H9 (cell line): ENCODE results near the gene JAKMIP1. TPM values are rescaled to one million over a fixed set of nuclear protein-coding genes. Genes with fewer than 3 reads are reported as not detected.

ENCODE experiments used
- DNase-seq: peaks from one replicate; pipeline ENCODE4 v3.0.0-alpha.2; 2017
- H2AFZ ChIP-seq: one replicate; pipeline ENCODE4 v1.6.1; 2013; ENCODE audit warnings: mild to moderate bottlenecking, low read length, control low read depth, moderate library complexity
- H2AK5ac ChIP-seq: 2 replicates; pipeline ENCODE4 v1.6.1; 2013; ENCODE audit warnings: low read length, control low read depth, mixed read lengths; ENCODE audit not compliant: insufficient read length
- H2BK120ac ChIP-seq: one replicate; pipeline ENCODE4 v1.6.1; 2013; ENCODE audit warnings: low read depth, mild to moderate bottlenecking, low read length, control low read depth, inconsistent platforms; ENCODE audit not compliant: poor library complexity, severe bottlenecking
- H2BK12ac ChIP-seq: 2 replicates; pipeline ENCODE4 v1.6.1; 2013; ENCODE audit warnings: low read length, control low read depth, mixed read lengths, low read depth; ENCODE audit not compliant: insufficient read length
- H2BK15ac ChIP-seq: 2 replicates; pipeline ENCODE4 v1.6.1; 2013; ENCODE audit warnings: low read depth, low read length, control low read depth
- H2BK20ac ChIP-seq: one replicate; pipeline ENCODE4 v1.6.1; 2013; ENCODE audit warnings: low read depth, mild to moderate bottlenecking, low read length, control low read depth, inconsistent platforms; ENCODE audit not compliant: poor library complexity, severe bottlenecking
- H2BK5ac ChIP-seq: 2 replicates; pipeline ENCODE4 v1.6.1; 2013; ENCODE audit warnings: low read length, control low read depth, mixed read lengths; ENCODE audit not compliant: insufficient read length
- H3K14ac ChIP-seq: 2 replicates; pipeline ENCODE4 v1.6.1; 2013; ENCODE audit warnings: low read length, control low read depth; ENCODE audit not compliant: insufficient read depth
- H3K18ac ChIP-seq: 2 replicates; pipeline ENCODE4 v1.6.1; 2013; ENCODE audit warnings: low read depth, mild to moderate bottlenecking, mixed read lengths, low read length, control low read depth; ENCODE audit not compliant: insufficient read length
- H3K23ac ChIP-seq: 2 replicates; pipeline ENCODE4 v1.6.1; 2013; ENCODE audit warnings: low read length, control low read depth, mixed read lengths, low read depth; ENCODE audit not compliant: insufficient read length
- H3K23me2 ChIP-seq: 2 replicates; pipeline ENCODE4 v1.6.1; 2013; ENCODE audit warnings: low read depth, mild to moderate bottlenecking, mixed read lengths, low read length, control low read depth; ENCODE audit not compliant: insufficient read length, poor library complexity, severe bottlenecking
- H3K27ac ChIP-seq: 2 replicates; pipeline ENCODE4 v1.5.1; 2013; ENCODE audit warnings: low read length, control low read depth, mixed read lengths, low read depth; ENCODE audit not compliant: insufficient read length
- H3K27me3 ChIP-seq: 2 replicates; pipeline ENCODE4 v1.6.1; 2013; ENCODE audit warnings: low read length, control low read depth, inconsistent platforms; ENCODE audit not compliant: insufficient read depth
- H3K4ac ChIP-seq: 2 replicates; pipeline ENCODE4 v1.6.1; 2013; ENCODE audit warnings: low read depth, mild to moderate bottlenecking, control low read depth, inconsistent platforms, low read length, moderate library complexity
- H3K4me1 ChIP-seq: 2 replicates; pipeline ENCODE4 v1.6.1; 2013; ENCODE audit warnings: low read length, control low read depth, inconsistent platforms; ENCODE audit not compliant: insufficient read depth
- H3K4me2 ChIP-seq: 2 replicates; pipeline ENCODE4 v1.6.1; 2013; ENCODE audit warnings: low read length, control low read depth, mixed read lengths; ENCODE audit not compliant: insufficient read length, insufficient read depth
- H3K56ac ChIP-seq: 2 replicates; pipeline ENCODE4 v1.6.1; 2013; ENCODE audit warnings: low read depth, mild to moderate bottlenecking, mixed read lengths, low read length, control low read depth; ENCODE audit not compliant: insufficient read length
- H3K79me1 ChIP-seq: 2 replicates; pipeline ENCODE4 v1.6.1; 2013; ENCODE audit warnings: low read depth, mild to moderate bottlenecking, moderate library complexity, low read length, control low read depth, inconsistent platforms; ENCODE audit not compliant: insufficient read depth, poor library complexity, severe bottlenecking
- H3K79me2 ChIP-seq: 2 replicates; pipeline ENCODE4 v1.6.1; 2013; ENCODE audit warnings: low read length, control low read depth, inconsistent platforms; ENCODE audit not compliant: insufficient read depth
- H3K9ac ChIP-seq: 2 replicates; pipeline ENCODE4 v1.6.1; 2013; ENCODE audit warnings: low read length, control low read depth, mixed read lengths; ENCODE audit not compliant: insufficient read length; ENCODE audit errors: extremely low read depth
- H3K9me3 ChIP-seq: one replicate; pipeline ENCODE4 v1.6.1; 2013; ENCODE audit warnings: low read depth, low read length, inconsistent platforms; ENCODE audit not compliant: control insufficient read depth
- H3T11ph ChIP-seq: one replicate; pipeline ENCODE4 v1.6.1; 2013; ENCODE audit warnings: mild to moderate bottlenecking, low read length, control low read depth, inconsistent platforms
- H4K20me1 ChIP-seq: one replicate; pipeline ENCODE4 v1.6.1; 2013; ENCODE audit not compliant: control insufficient read depth, insufficient read length, insufficient read depth
- H4K5ac ChIP-seq: 2 replicates; pipeline ENCODE4 v1.6.1; 2013; ENCODE audit warnings: low read depth, mild to moderate bottlenecking, mixed read lengths, low read length, control low read depth; ENCODE audit not compliant: insufficient read length
- H4K8ac ChIP-seq: replicated peaks from 2 replicates; pipeline ENCODE4 v1.6.1; 2013; ENCODE audit warnings: low read length, control low read depth, mixed read lengths, low read depth; ENCODE audit not compliant: insufficient read length
- H4K91ac ChIP-seq: 2 replicates; pipeline ENCODE4 v1.6.1; 2013; ENCODE audit warnings: low read depth, mild to moderate bottlenecking, moderate library complexity, mixed read lengths, low read length, control low read depth; ENCODE audit not compliant: insufficient read length
- H3K27ac Mint-ChIP-seq, 3 experiments: 2 replicates in 2 of 3; 3 replicates in 1 of 3; pipeline ENCODE4 v1.8.0; 2020 to 2021; ENCODE audit warnings: mixed read lengths in 3 of 3, mild to moderate bottlenecking in 1 of 3, moderate library complexity in 1 of 3
- H3K27me3 Mint-ChIP-seq: 2 replicates; pipeline ENCODE4 v1.8.0; 2021; ENCODE audit warnings: low read depth, mild to moderate bottlenecking, moderate library complexity, mixed read lengths
- H3K36me3 Mint-ChIP-seq, 3 experiments: 2 replicates in 2 of 3; 3 replicates in 1 of 3; pipeline ENCODE4 v1.8.0; 2020 to 2021; ENCODE audit warnings: low read depth in 3 of 3, mixed read lengths in 3 of 3; ENCODE audit not compliant: insufficient read depth in 1 of 3
- H3K4me1 Mint-ChIP-seq, 2 experiments: 2 replicates each; pipeline ENCODE4 v1.8.0; 2020; ENCODE audit warnings: mixed read lengths in 2 of 2
- H3K4me3 Mint-ChIP-seq, 2 experiments: 2 replicates in 1 of 2; 3 replicates in 1 of 2; pipeline ENCODE4 v1.8.0; 2020 to 2021; ENCODE audit warnings: mild to moderate bottlenecking in 2 of 2, mixed read lengths in 2 of 2, moderate library complexity in 1 of 2
- H3K9me3 Mint-ChIP-seq, 2 experiments: 2 replicates in 1 of 2; 3 replicates in 1 of 2; pipeline ENCODE4 v1.8.0; 2020; ENCODE audit warnings: mild to moderate bottlenecking in 2 of 2, mixed read lengths in 2 of 2, moderate library complexity in 1 of 2
- CTCF ChIP-seq: fragments of 200-600 bp; sonication (generic); conservative IDR thresholded peaks from 3 replicates; pipeline ENCODE4 v1.8.0; 2021; ENCODE audit warnings: antibody characterized with exemption, mild to moderate bottlenecking
- WGBS: extraction: QIAGEN DNeasy Blood & Tissue Kit; methylation state at CpG from one replicate; pipeline ENCODE4 v1.1.7; 2013; ENCODE audit warnings: missing lambda C conversion rate, low lambda C conversion rate, mixed read lengths; ENCODE audit not compliant: insufficient read length; ENCODE audit errors: extremely low coverage; 5-methylcytosine and 5-hydroxymethylcytosine counted together
- total RNA-seq: library from RNA; stranded (reverse); gene quantifications from 2 replicates; pipeline ENCODE4 v1.2.1, GENCODE V29; 2021

The JAKMIP1 gene
- total RNA-seq, 1 experiment from 2014 or later = 1.5 TPM

- H3T11ph ChIP-seq = no peak overlapping the region
- no peak overlapping the region for H2AK5ac ChIP-seq
- no peak overlapping the region for H3K18ac ChIP-seq
- H4K5ac ChIP-seq = no peak overlapping the region
- H3K27me3 ChIP-seq = no peaks in the 10 kb centered on the region; the same call in 1 of the 2 replicates
- no peak overlapping the region for H2BK20ac ChIP-seq
- no peak overlapping the region for H3K27ac ChIP-seq
- Mint-ChIP-seq H3K27ac (no peak overlapping the region), H3K9me3 (no peaks in the 10 kb centered on the region), H3K4me3 (no peak overlapping the region; a peak in 1 of 5 replicates), H3K36me3 (no peaks in the 10 kb centered on the region), H3K4me1 (no peaks in the 10 kb centered on the region; a peak in 1 of 4 replicates), H3K27me3 (peaks cover 39% of the 10 kb centered on the region)
- no peaks in the 10 kb centered on the region for H3K79me2 ChIP-seq
- WGBS = no CpG with 5 or more reads among the region's 17 CpGs
- no peaks in the 10 kb centered on the region for H4K20me1 ChIP-seq
- H3K79me1 ChIP-seq = no peaks in the 10 kb centered on the region
- no peaks in the 10 kb centered on the region for H3K23me2 ChIP-seq
- no peak overlapping the region for H3K23ac ChIP-seq
- H2BK5ac ChIP-seq = no peak overlapping the region
- no peaks in the 10 kb centered on the region for H3K9me3 ChIP-seq
- H2BK15ac ChIP-seq = no peak overlapping the region
- no peak overlapping the region; the same call in 1 of the 2 replicates for H3K14ac ChIP-seq
- H3K4me2 ChIP-seq = no peak overlapping the region
- peak; percentile 20 for DNase-seq
- no peak overlapping the region for H4K91ac ChIP-seq
- no peak overlapping the region for H4K8ac ChIP-seq
- H2BK12ac ChIP-seq = no peak overlapping the region
- H3K4me1 ChIP-seq = no peaks in the 10 kb centered on the region
- no peak overlapping the region for H2AFZ ChIP-seq
- no peak overlapping the region for H3K4ac ChIP-seq
- H3K9ac ChIP-seq = no peak overlapping the region
- no peak for TF ChIP-seq CTCF
- H2BK120ac ChIP-seq = no peak overlapping the region
- no peak overlapping the region for H3K56ac ChIP-seq
These were observed 208.1 kb downstream of the JAKMIP1 start for GRCh38 chr4:5992171-5992827.
